HG03342 (cell line): ENCODE results near the gene OR2W3.

ENCODE experiments used
- ATAC-seq: cut with Tn5 transposase; IDR thresholded peaks from one replicate; pipeline ENCODE4 v1.9.1; 2021; ENCODE audit warnings: mild to moderate bottlenecking, moderate library complexity; ENCODE audit not compliant: unreplicated experiment

Gene OR2W3

GRCh38 chr1:247895163-247895637 is at the start of gene OR2W3:
Gene OR2W3, plus strand, starts transcription at chr1:247895587. Its CDS starts 0 bp downstream, at chr1:247895587.
- no peak for ATAC-seq

- no peak for ATAC-seq
Measured at GRCh38 chr1:247845693-247846017, 49.7 kb upstream of the OR2W3 start.

GRCh38 chr1:247848346-247848745 is 47.0 kb upstream of the OR2W3 start:
- no peak for ATAC-seq

- no peak for ATAC-seq
Measured at GRCh38 chr1:247849616-247850015, 45.8 kb upstream of the OR2W3 start.

- ATAC-seq, result no peak
Measured at GRCh38 chr1:247854899-247855545, 40.4 kb upstream of the OR2W3 start.

GRCh38 chr1:247855911-247856310 is 39.5 kb upstream of the OR2W3 start:
- no peak for ATAC-seq

GRCh38 chr1:247857069-247857984 is 38.1 kb upstream of the OR2W3 start, which contains the start of gene TRIM58:
Gene TRIM58, plus strand, starts transcription at chr1:247857187. Its CDS starts 60 bp downstream, at chr1:247857247.
- peak; percentile 61 for ATAC-seq

GRCh38 chr1:247857985-247858619 is 37.3 kb upstream of the OR2W3 start:
- ATAC-seq, result no peak

GRCh38 chr1:247862756-247863155 is 32.6 kb upstream of the OR2W3 start:
- ATAC-seq, result no peak

GRCh38 chr1:247864644-247865043 is 30.7 kb upstream of the OR2W3 start:
- no peak for ATAC-seq

GRCh38 chr1:247865416-247865815 is 30.0 kb upstream of the OR2W3 start:
- no peak for ATAC-seq

GRCh38 chr1:247883346-247883745 is 12.0 kb upstream of the OR2W3 start:
- no peak for ATAC-seq

GRCh38 chr1:247884797-247885413 is 10.5 kb upstream of the OR2W3 start:
- no peak for ATAC-seq

GRCh38 chr1:247895976-247896375 is 589 bp downstream of the OR2W3 start:
- no peak for ATAC-seq

- ATAC-seq, result no peak
Measured at GRCh38 chr1:247904122-247904521, 8.7 kb downstream of the OR2W3 start.

- no peak for ATAC-seq
Measured at GRCh38 chr1:247905181-247905580, 9.8 kb downstream of the OR2W3 start.

- ATAC-seq, result peak; percentile 16
Measured at GRCh38 chr1:247905910-247906503, 10.6 kb downstream of the OR2W3 start.

- peak; percentile 57 for ATAC-seq
Measured at GRCh38 chr1:247906504-247907047, 11.2 kb downstream of the OR2W3 start.

- ATAC-seq, result no peak
Measured at GRCh38 chr1:247908766-247909165, 13.4 kb downstream of the OR2W3 start.

GRCh38 chr1:247913786-247914185 is 18.4 kb downstream of the OR2W3 start:
- no peak for ATAC-seq
